ENCODE data around the gene MUSK.

MUSK gene

DNA sequence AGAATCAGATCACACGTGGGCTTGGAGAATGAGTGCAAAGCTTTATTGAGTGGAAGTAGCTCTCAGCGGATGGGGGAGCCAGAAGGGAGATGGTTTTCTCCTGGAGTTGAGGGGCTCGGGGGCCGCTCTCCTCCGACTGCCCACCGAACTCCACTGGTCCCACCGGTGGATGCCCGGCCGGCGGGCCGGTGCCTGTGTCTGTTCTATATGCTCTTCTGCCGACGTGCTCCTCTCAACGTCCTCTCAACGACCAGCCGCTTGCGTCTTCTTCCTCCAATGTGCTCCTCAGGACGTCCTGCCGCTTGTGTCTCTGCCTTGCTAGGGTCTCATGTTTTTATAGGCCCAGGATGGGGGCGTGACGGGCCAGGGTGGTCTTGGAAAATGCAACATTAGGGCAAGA, 161.9 kb downstream of the MUSK start:
- ChIA-PET POLR2A (ENCODE audit: low non-redundant PET) (no interaction called here), CTCF (interaction anchor here (0.7 kb wide), 1 partner anchor 466 kb away, joined by 5 read pairs; no protein-coding TSS in a partner anchor)
- H3K27ac ChIP-seq: no peak overlapping the region
- TF ChIP-seq, protein P1, sequence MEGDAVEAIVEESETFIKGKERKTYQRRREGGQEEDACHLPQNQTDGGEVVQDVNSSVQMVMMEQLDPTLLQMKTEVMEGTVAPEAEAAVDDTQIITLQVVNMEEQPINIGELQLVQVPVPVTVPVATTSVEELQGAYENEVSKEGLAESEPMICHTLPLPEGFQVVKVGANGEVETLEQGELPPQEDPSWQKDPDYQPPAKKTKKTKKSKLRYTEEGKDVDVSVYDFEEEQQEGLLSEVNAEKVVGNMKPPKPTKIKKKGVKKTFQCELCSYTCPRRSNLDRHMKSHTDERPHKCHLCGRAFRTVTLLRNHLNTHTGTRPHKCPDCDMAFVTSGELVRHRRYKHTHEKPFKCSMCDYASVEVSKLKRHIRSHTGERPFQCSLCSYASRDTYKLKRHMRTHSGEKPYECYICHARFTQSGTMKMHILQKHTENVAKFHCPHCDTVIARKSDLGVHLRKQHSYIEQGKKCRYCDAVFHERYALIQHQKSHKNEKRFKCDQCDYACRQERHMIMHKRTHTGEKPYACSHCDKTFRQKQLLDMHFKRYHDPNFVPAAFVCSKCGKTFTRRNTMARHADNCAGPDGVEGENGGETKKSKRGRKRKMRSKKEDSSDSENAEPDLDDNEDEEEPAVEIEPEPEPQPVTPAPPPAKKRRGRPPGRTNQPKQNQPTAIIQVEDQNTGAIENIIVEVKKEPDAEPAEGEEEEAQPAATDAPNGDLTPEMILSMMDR (conservative IDR thresholded peaks at IDR 0.05; ENCODE audit: low read depth): no peak
- no peak for DNase-seq (ENCODE audit: low spot score)

DNA sequence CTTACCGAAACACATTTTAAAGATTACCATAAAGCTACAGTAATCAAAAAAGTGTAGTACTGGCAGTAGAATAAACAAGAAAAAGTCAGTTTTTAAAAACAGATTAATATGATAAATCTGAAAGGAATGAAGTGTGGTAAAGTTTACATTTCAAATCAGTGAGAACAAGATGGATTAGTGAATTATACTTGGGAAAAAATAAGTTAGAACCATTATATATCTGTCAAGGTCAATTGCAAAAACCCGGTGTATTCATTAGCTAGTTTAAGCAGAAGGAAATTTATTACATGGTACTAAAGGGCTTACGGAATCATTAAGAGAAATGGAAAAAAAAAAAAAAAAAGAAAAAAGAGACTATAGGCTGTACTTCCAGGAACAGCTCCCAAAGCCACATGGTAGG, 164.3 kb downstream of the MUSK start:
- TF ChIP-seq, protein P1 (conservative IDR thresholded peaks at IDR 0.05; ENCODE audit: low read depth): no peak
- ChIA-PET POLR2A (ENCODE audit: low non-redundant PET) (no interaction called here), CTCF (interaction anchor here (0.6 kb wide), 1 partner anchor 15 kb away, joined by 4 read pairs; no protein-coding TSS in a partner anchor)
- DNase-seq (ENCODE audit: low spot score): no peak
- H3K27ac ChIP-seq: no peak overlapping the region

DNA sequence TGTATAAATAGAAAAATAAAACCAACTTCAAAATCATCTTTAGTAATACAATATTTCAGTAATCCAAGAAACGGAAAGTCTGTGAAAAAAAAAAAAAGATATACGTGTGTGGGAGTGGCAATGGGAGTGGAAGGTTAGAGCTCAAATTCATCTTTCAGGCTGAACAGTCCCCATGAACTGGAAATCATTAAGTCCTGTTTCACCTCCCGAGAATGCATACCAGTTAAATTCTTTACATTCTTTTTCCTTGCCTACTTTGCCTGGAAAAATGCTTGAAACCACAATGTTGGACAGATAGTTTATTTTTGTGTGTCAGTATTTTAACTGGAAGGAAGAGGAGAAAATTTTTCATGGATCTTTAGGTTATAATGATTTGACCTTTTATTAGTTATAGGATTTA, 166.8 kb downstream of the MUSK start:
- CTCF ChIA-PET: no interaction called here

DNA sequence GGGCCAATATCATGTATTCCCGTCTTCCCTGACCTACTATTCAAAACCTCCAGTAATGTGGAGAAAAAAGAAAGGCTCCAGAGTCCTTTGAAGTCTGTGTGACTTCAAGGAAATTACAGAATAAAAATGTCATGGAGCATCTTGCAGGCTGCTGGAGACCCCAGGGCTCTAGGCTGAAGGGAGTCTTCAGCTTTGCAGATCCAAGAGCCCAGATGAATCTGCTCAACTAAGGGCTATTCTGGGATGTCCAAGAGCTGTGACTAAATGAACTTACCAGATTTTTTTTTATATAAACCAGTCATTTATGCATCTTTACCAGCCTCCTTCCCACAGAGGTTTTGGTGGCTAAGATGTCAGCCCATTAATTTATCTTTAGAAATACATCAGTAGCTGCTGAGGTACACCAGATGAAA, 167.3 kb downstream of the MUSK start:
- no peak overlapping the region for H3K27ac ChIP-seq
- ChIA-PET CTCF (no interaction called here), POLR2A (ENCODE audit: low non-redundant PET) (no interaction called here)
- DNase-seq (ENCODE audit: low spot score): no peak
- TF ChIP-seq, protein P1 (conservative IDR thresholded peaks at IDR 0.05; ENCODE audit: low read depth): no peak

More for the DNA sequence above, 166.8 kb downstream of the MUSK start:
- POLR2A ChIA-PET (ENCODE audit: low non-redundant PET): no interaction called here
- DNase-seq (ENCODE audit: low spot score): peak; percentile 85
- no peak overlapping the region for H3K27ac ChIP-seq
- TF ChIP-seq, protein P1 (conservative IDR thresholded peaks at IDR 0.05; ENCODE audit: low read depth): no peak

DNA sequence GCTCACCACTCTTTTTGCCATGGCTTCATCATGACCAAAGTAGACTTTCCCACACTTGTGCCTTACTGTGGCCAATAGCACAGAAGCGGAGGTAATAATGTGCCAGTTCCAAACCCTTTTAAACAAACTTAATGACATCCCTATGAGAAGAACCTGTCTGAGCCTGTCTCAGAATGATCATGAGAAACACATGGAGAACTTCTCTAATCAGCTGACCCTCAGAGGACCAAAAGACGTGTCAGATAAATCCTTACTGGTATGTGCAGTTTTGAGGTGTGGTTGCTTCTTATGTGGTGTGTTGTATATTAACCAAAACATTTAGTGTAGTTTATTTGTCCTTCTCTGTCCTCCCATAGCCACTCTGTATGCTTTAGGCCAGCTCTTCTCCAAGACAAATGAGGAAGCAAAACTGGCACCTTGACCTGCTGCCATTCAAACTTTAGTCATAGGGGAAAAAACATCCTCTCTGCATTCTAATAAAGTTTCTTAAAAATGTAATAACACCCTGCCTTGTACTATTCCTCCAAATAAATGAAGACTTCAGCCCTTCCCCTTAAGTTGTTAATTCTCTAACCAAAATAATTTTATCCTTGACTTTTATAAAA, 168.9 kb downstream of the MUSK start:
- CTCF ChIA-PET: interaction anchor here (1.1 kb wide), 1 partner anchor 199 kb away, joined by 4 read pairs; no protein-coding TSS in a partner anchor
- no peak for DNase-seq (ENCODE audit: low spot score)

DNA sequence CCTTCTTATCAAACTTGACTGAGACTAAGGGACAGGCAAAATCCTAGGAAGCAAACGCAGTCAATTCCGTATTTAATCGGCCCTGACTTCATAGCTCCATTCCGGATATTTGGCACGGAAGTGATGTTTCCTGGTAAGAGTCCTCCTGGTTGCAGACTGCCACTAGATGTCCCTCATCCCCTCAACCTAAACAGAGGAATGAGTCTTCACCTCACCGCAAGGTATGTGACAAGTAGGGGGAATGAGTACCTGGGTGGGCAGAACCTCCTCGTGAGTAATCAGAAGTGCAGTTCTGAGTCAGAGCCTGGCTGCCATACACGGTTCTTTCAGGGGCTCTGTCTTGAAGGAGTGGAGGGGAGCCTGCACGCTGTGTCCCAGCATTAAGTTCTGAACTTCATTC, 173.6 kb downstream of the MUSK start:
- H3K27ac ChIP-seq: no peak overlapping the region
- POLR2A ChIA-PET (ENCODE audit: low non-redundant PET): no interaction called here
- DNase-seq (ENCODE audit: low spot score): no peak
- CTCF ChIA-PET: no interaction called here
- TF ChIP-seq, protein P1 (conservative IDR thresholded peaks at IDR 0.05; ENCODE audit: low read depth): no peak

More for the DNA sequence above, 168.9 kb downstream of the MUSK start:
- TF ChIP-seq, protein P1 (conservative IDR thresholded peaks at IDR 0.05; ENCODE audit: low read depth): no peak
- POLR2A ChIA-PET (ENCODE audit: low non-redundant PET): no interaction called here
- no peak overlapping the region for H3K27ac ChIP-seq
